Suprapubic skin (tissue), 3 donors: ENCODE results near the gene CARD6.

ENCODE experiments used
- POLR2A ChIP-seq, 2 donors: fragments of 450-650 bp; IDR thresholded peaks; one replicate each; pipeline ENCODE4 v1.6.1; 2017; ENCODE audit warnings: antibody characterized with exemption in 2 of 2, mild to moderate bottlenecking in 2 of 2, moderate library complexity in 2 of 2
- TF ChIP-seq, protein P1 (sequence below), 2 donors: fragments of 200-600 bp in 1 of 2; fragments of 450-650 bp in 1 of 2; sonication (generic) in 1 of 2; IDR thresholded peaks; one replicate each; pipeline ENCODE4 v1.5.1; 2016 to 2019; ENCODE audit warnings: antibody characterized with exemption in 2 of 2, mild to moderate bottlenecking in 1 of 2, moderate library complexity in 1 of 2

DNA sequence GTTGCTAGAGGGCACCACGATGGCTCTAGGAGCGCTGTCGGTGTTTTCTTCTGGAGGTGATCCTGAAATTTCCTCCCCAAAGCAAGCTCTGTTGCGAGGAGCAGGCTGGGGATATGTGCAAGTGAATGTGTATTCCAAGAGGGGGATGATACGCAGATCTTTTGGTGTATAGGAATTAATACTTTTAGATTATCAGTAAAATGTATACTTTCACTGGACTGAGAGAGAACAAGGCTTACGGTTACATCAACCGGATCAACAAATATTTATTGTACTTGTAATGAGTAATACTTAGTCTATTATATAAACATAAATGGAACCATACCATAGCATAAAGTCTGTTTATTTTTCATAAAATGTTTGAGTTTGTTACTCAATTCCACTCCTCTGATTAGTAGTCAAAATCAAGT is 42.4 kb upstream of the CARD6 start:
- TF ChIP-seq, protein P1, sequence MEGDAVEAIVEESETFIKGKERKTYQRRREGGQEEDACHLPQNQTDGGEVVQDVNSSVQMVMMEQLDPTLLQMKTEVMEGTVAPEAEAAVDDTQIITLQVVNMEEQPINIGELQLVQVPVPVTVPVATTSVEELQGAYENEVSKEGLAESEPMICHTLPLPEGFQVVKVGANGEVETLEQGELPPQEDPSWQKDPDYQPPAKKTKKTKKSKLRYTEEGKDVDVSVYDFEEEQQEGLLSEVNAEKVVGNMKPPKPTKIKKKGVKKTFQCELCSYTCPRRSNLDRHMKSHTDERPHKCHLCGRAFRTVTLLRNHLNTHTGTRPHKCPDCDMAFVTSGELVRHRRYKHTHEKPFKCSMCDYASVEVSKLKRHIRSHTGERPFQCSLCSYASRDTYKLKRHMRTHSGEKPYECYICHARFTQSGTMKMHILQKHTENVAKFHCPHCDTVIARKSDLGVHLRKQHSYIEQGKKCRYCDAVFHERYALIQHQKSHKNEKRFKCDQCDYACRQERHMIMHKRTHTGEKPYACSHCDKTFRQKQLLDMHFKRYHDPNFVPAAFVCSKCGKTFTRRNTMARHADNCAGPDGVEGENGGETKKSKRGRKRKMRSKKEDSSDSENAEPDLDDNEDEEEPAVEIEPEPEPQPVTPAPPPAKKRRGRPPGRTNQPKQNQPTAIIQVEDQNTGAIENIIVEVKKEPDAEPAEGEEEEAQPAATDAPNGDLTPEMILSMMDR (IDR thresholded peaks at IDR 0.05): no peak
- TF ChIP-seq POLR2A (IDR thresholded peaks at IDR 0.05): no peak
